Nephron progenitor cell (in vitro differentiated cells): ENCODE measurements around the gene TMPO.

Experiments used
- DNase-seq: peaks from one replicate; pipeline ENCODE4 v3.0.0; 2021
- H3K27ac Mint-ChIP-seq: 2 replicates; pipeline ENCODE4 v1.8.0; 2021; ENCODE audit warnings: mild to moderate bottlenecking, moderate library complexity, mixed read lengths
- H3K27me3 Mint-ChIP-seq: 2 replicates; pipeline ENCODE4 v1.8.0; 2021; ENCODE audit warnings: mild to moderate bottlenecking, low read depth, mixed read lengths; ENCODE audit not compliant: poor library complexity
- H3K36me3 Mint-ChIP-seq: 2 replicates; pipeline ENCODE4 v1.8.0; 2021; ENCODE audit warnings: low read depth, mixed read lengths
- H3K4me1 Mint-ChIP-seq: 2 replicates; pipeline ENCODE4 v1.8.0; 2021; ENCODE audit warnings: mixed read lengths
- H3K4me3 Mint-ChIP-seq: 2 replicates; pipeline ENCODE4 v1.8.0; 2021; ENCODE audit warnings: mild to moderate bottlenecking, moderate library complexity, mixed read lengths
- H3K9me3 Mint-ChIP-seq: 2 replicates; pipeline ENCODE4 v1.8.0; 2021; ENCODE audit warnings: mild to moderate bottlenecking, moderate library complexity, mixed read lengths
- CTCF ChIP-seq: fragments of 200-600 bp; sonication (generic); IDR thresholded peaks from 2 replicates; pipeline ENCODE4 v1.5.0; 2021; ENCODE audit warnings: antibody characterized with exemption

TMPO gene

GRCh38 chr12:98515287-98516110 is at the start of gene TMPO:
TMPO (plus strand) TSS chr12:98515590; CDS start chr12:98515868, 278 bp downstream.
- no peaks in the 10 kb centered on the region for H3K9me3 Mint-ChIP-seq
- no peaks in the 10 kb centered on the region for H3K27me3 Mint-ChIP-seq
- peak within 1 kb of the TSS; percentile 100 for H3K27ac Mint-ChIP-seq
- peak; percentile 92 for DNase-seq
- TF ChIP-seq CTCF = no peak
- peaks cover 22% of the 10 kb centered on the region for H3K4me1 Mint-ChIP-seq
- peak within 1 kb of the TSS; percentile 99 for H3K4me3 Mint-ChIP-seq
- peaks cover 21% of the 10 kb centered on the region for H3K36me3 Mint-ChIP-seq

GRCh38 chr12:98465950-98466602 is 49.3 kb upstream of the TMPO start:
- Mint-ChIP-seq H3K27me3 (no peaks in the 10 kb centered on the region), H3K4me3 (no peak overlapping the region), H3K4me1 (peaks cover 5% of the 10 kb centered on the region), H3K27ac (no peak overlapping the region), H3K9me3 (no peaks in the 10 kb centered on the region), H3K36me3 (no peaks in the 10 kb centered on the region)
- no peak for TF ChIP-seq CTCF
- DNase-seq = no peak

- H3K4me1 Mint-ChIP-seq = peaks cover 9% of the 10 kb centered on the region
- no peaks in the 10 kb centered on the region for H3K9me3 Mint-ChIP-seq
- no peaks in the 10 kb centered on the region for H3K36me3 Mint-ChIP-seq
- H3K27ac Mint-ChIP-seq = no peak overlapping the region
- no peak for TF ChIP-seq CTCF
- peaks cover 4% of the 10 kb centered on the region for H3K27me3 Mint-ChIP-seq
- no peak overlapping the region for H3K4me3 Mint-ChIP-seq
- DNase-seq = no peak
These were observed 48.6 kb upstream of the TMPO start for GRCh38 chr12:98466640-98467400.

- Mint-ChIP-seq H3K4me1 (peaks cover 9% of the 10 kb centered on the region), H3K27ac (peak overlapping the region; percentile 47), H3K36me3 (no peaks in the 10 kb centered on the region), H3K9me3 (no peaks in the 10 kb centered on the region), H3K27me3 (peaks cover 4% of the 10 kb centered on the region), H3K4me3 (no peak overlapping the region)
- no peak for DNase-seq
- no peak for TF ChIP-seq CTCF
These were observed 46.3 kb upstream of the TMPO start for GRCh38 chr12:98469109-98469508.

- Mint-ChIP-seq H3K27ac (no peak overlapping the region), H3K27me3 (peaks cover 8% of the 10 kb centered on the region), H3K9me3 (no peaks in the 10 kb centered on the region), H3K4me1 (peaks cover 18% of the 10 kb centered on the region), H3K4me3 (no peak overlapping the region), H3K36me3 (no peaks in the 10 kb centered on the region)
- DNase-seq = no peak
- TF ChIP-seq CTCF = no peak
These were observed 44.8 kb upstream of the TMPO start for GRCh38 chr12:98470469-98471082.
